Thyroid gland (tissue), 4 donors: ENCODE measurements around the gene BBS7. TPM values are rescaled to one million over a fixed set of nuclear protein-coding genes. Genes with fewer than 3 reads are reported as not detected.
A peak's percentile ranks its signal among the peaks of the same experiment; 100 is the strongest.

ENCODE experiments used
- DNase-seq, 2 donors: peaks; one replicate each; pipeline ENCODE4 v3.0.0-alpha.2; 2019
- H3K27ac ChIP-seq, 3 donors: fragments of 200-600 bp; sonication (generic); 1 replicate in 2 of 3; 2 replicates in 1 of 3; pipeline ENCODE4 v1.5.1; 2016 to 2019; ENCODE audit warnings: mild to moderate bottlenecking in 1 of 3, moderate library complexity in 1 of 3
- H3K27me3 ChIP-seq: fragments of 200-600 bp; sonication (generic); one replicate; pipeline ENCODE4 v1.5.1; 2019
- H3K36me3 ChIP-seq, 2 donors: fragments of 200-600 bp; sonication (generic); one replicate each; pipeline ENCODE4 v1.5.1; 2016 to 2019
- H3K4me1 ChIP-seq, 2 donors: fragments of 200-600 bp; sonication (generic); one replicate each; pipeline ENCODE4 v1.5.1; 2017 to 2019
- H3K4me3 ChIP-seq, 3 donors: fragments of 200-600 bp; sonication (generic); replicated peaks in 1 of 3; 1 replicate in 2 of 3; 2 replicates in 1 of 3; pipeline ENCODE4 v1.5.1; 2016; ENCODE audit warnings: mild to moderate bottlenecking in 1 of 3
- H3K9me3 ChIP-seq: fragments of 200-600 bp; sonication (generic); one replicate; pipeline ENCODE4 v1.5.1; 2017
- POLR2A ChIP-seq, 2 donors: fragments of 450-650 bp; IDR thresholded peaks; one replicate each; pipeline ENCODE4 v1.6.1; 2017; ENCODE audit warnings: antibody characterized with exemption in 2 of 2, mild to moderate bottlenecking in 2 of 2, moderate library complexity in 1 of 2
- WGBS, 2 donors: methylation state at CpG; one replicate each; pipeline ENCODE4 v1.1.5; 2017; 5-methylcytosine and 5-hydroxymethylcytosine counted together
- intact Hi-C: fragments of 100-400 bp; cut with DNase I; formaldehyde crosslinking; loops from one replicate; pipeline ENCODE4 v1.15.1; 2023
- total RNA-seq, 4 donors: library from RNA; depleted of rRNA; stranded (reverse); fragments of >200 nt; gene quantifications; one replicate each; pipeline ENCODE4 v1.2.3, GENCODE V29; 2016
- TF ChIP-seq, protein P1 (sequence below), 6 experiments: fragments of 200-600 bp in 3 of 6; fragments of 450-650 bp in 3 of 6; sonication (generic) in 3 of 6; IDR thresholded peaks; one replicate each; pipeline ENCODE4 v1.5.1; 2016 to 2019; ENCODE audit warnings: antibody characterized with exemption in 6 of 6, mild to moderate bottlenecking in 2 of 6, inconsistent platforms in 1 of 6, moderate library complexity in 1 of 6

Gene BBS7
- total RNA-seq, 4 donors from 2014 or later: 15.0 to 34.1 (median 24.5) TPM

DNA sequence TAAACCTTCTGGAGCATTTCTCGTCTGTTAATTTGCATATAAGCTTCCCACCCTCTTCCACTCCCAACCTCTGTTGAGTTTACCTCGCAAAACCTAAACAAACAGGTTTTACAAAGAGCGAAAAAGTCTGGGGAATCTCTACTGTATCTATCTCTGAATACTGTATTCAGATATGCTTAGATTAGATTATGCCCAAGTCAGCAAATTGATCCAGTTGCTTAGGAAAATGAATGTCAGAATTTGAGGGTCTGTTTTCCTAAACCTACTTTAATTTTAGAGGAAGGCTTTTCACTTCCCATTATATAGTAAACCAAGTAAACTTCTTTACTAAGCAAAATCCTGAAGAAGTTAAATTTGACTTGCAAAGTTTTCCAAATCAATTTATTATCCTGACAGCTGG, 53.3 kb downstream of the BBS7 start:
- Histone ChIP-seq H3K4me1 (no peaks in the 10 kb centered on the region), H3K4me3 (no peak overlapping the region), H3K9me3 (no peaks in the 10 kb centered on the region), H3K27me3 (no peaks in the 10 kb centered on the region), H3K27ac (no peak overlapping the region), H3K36me3 (peaks cover 15 to 49% of the 10 kb centered on the region in 2 donors)
- WGBS, 2 donors: 91 to 93% methylated on average over 3 of the region's 3 CpGs
- no peak for TF ChIP-seq POLR2A (IDR thresholded peaks at IDR 0.05)
- TF ChIP-seq, protein P1, sequence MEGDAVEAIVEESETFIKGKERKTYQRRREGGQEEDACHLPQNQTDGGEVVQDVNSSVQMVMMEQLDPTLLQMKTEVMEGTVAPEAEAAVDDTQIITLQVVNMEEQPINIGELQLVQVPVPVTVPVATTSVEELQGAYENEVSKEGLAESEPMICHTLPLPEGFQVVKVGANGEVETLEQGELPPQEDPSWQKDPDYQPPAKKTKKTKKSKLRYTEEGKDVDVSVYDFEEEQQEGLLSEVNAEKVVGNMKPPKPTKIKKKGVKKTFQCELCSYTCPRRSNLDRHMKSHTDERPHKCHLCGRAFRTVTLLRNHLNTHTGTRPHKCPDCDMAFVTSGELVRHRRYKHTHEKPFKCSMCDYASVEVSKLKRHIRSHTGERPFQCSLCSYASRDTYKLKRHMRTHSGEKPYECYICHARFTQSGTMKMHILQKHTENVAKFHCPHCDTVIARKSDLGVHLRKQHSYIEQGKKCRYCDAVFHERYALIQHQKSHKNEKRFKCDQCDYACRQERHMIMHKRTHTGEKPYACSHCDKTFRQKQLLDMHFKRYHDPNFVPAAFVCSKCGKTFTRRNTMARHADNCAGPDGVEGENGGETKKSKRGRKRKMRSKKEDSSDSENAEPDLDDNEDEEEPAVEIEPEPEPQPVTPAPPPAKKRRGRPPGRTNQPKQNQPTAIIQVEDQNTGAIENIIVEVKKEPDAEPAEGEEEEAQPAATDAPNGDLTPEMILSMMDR (IDR thresholded peaks at IDR 0.05): no peak
- intact Hi-C loops: no loop called here
- DNase-seq: no peak

DNA sequence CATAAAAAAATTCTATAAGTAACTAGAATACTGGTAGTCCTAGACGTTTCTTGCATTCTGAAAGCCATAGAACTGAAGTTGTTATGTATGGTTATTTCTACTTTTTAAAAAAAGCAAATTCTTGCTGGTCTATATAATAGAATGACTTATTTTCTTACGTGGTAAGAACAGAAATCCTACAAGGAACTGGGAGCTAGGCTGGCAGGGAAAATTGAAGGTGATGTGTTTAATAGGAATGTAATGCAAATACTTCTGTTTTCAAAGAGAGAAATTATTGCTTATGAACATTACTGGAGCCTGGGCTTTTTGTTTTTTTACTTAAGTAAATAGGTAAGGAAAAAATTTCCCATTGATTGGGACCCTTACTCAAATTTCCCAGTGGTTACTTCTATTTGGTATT, 55.5 kb downstream of the BBS7 start:
- no peak for DNase-seq
- H3K36me3 ChIP-seq: peaks cover 28 to 72% of the 10 kb centered on the region in 2 donors
- no peaks in the 10 kb centered on the region for H3K9me3 ChIP-seq
- H3K4me1 ChIP-seq: no peaks in the 10 kb centered on the region
- H3K27ac ChIP-seq: no peak overlapping the region
- WGBS, 2 donors: 87 to 91% methylated on average over 2 of the region's 2 CpGs
- no peaks in the 10 kb centered on the region for H3K27me3 ChIP-seq
- TF ChIP-seq POLR2A (IDR thresholded peaks at IDR 0.05): no peak
- TF ChIP-seq, protein P1 (IDR thresholded peaks at IDR 0.05): no peak
- H3K4me3 ChIP-seq: no peak overlapping the region
- intact Hi-C loops: no loop called here

DNA sequence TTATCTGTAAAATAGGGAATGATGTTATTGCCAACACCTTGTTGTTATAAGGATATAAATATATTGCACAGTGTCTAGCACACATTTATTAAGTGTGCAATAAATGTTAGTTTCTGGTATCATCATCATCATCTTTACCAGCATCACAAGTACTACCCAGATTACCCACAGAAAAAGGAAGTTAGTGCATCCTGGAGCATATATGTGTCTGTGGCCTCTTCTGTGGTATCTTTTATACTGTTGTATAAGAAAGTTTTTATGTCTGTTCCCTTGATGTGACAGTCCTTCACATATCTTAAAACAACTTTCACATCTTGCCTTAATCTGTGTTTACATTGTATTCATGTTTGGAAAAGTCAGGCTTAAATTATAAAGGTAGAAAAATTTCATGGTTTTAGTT, 59.2 kb downstream of the BBS7 start:
- TF ChIP-seq, protein P1 (IDR thresholded peaks at IDR 0.05): no peak
- no peak for TF ChIP-seq POLR2A (IDR thresholded peaks at IDR 0.05)
- H3K27me3 ChIP-seq: no peaks in the 10 kb centered on the region
- H3K4me3 ChIP-seq: no peak overlapping the region
- intact Hi-C loops: no loop called here
- no peaks in the 10 kb centered on the region for H3K9me3 ChIP-seq
- peaks cover 42 to 69% of the 10 kb centered on the region in 2 donors for H3K36me3 ChIP-seq
- no peak overlapping the region for H3K27ac ChIP-seq
- DNase-seq: no peak
- no peaks in the 10 kb centered on the region for H3K4me1 ChIP-seq

- TF ChIP-seq POLR2A (IDR thresholded peaks at IDR 0.05): no peak
- TF ChIP-seq, protein P1 (IDR thresholded peaks at IDR 0.05): no peak
- H3K36me3 ChIP-seq: peaks cover 53 to 56% of the 10 kb centered on the region in 2 donors
- no peaks in the 10 kb centered on the region for H3K9me3 ChIP-seq
- no peak for DNase-seq
- no peak overlapping the region for H3K4me3 ChIP-seq
- no peak overlapping the region for H3K27ac ChIP-seq
- H3K27me3 ChIP-seq: no peaks in the 10 kb centered on the region
- peaks cover 0 to 3% of the 10 kb centered on the region in 2 donors for H3K4me1 ChIP-seq
- intact Hi-C loops: no loop called here
- 94 to 95% methylated on average over 4 of the region's 4 CpGs for WGBS, 2 donors
Measured at GRCh38 chr4:121806411-121806810, 63.9 kb downstream of the BBS7 start.

- H3K4me1 ChIP-seq: peaks cover 0 to 6% of the 10 kb centered on the region in 2 donors
- intact Hi-C loops: no loop called here
- no peaks in the 10 kb centered on the region for H3K9me3 ChIP-seq
- peak overlapping the region; percentile 41 to 98 (median 91) for H3K4me3 ChIP-seq
- peak overlapping the region in 2 of 3 donors; percentile 89 to 93 for H3K27ac ChIP-seq
- peaks cover 25 to 29% of the 10 kb centered on the region in 2 donors for H3K36me3 ChIP-seq
- no peak for TF ChIP-seq POLR2A (IDR thresholded peaks at IDR 0.05)
- TF ChIP-seq, protein P1 (IDR thresholded peaks at IDR 0.05): no peak
- no peak for DNase-seq
- 25% methylated on average over 4 of the region's 4 CpGs for WGBS, 2 donors
- no peaks in the 10 kb centered on the region for H3K27me3 ChIP-seq
Measured at GRCh38 chr4:121801715-121802075, 68.6 kb downstream of the BBS7 start.
